H1 (cell line): ENCODE measurements around the gene MGAT5. TPM values are rescaled to one million over a fixed set of nuclear protein-coding genes. Genes with fewer than 3 reads are reported as not detected.

Source experiments
- CBX5 ChIP-seq: fragments of 300-800, 300-1000 bp; sonication (generic); IDR thresholded peaks from 2 replicates; pipeline ENCODE4 v1.7.1; 2016; ENCODE audit warnings: antibody characterized with exemption, low read length, low read depth
- CEBPB ChIP-seq: IDR thresholded peaks from 2 replicates; pipeline ENCODE4 v1.6.1; 2012; ENCODE audit warnings: low read depth, low read length
- CHD7 ChIP-seq: fragments of 300-600 bp; sonication (generic); IDR thresholded peaks from 2 replicates; pipeline ENCODE4 v1.7.1; 2012; ENCODE audit warnings: low read length, moderate library complexity, mild to moderate bottlenecking, inconsistent platforms; ENCODE audit not compliant: insufficient replicate concordance
- EP300 ChIP-seq, 2 experiments: IDR thresholded peaks; 1 replicate in 1 of 2; 2 replicates in 1 of 2; pipeline ENCODE4 v1.6.1; 2011 to 2012; ENCODE audit warnings: low read depth in 2 of 2, low read length in 2 of 2, mild to moderate bottlenecking in 2 of 2, borderline replicate concordance in 1 of 2, inconsistent platforms in 1 of 2, moderate library complexity in 1 of 2
- KDM4A ChIP-seq: IDR thresholded peaks from one replicate; pipeline ENCODE4 v1.7.1; 2012; ENCODE audit warnings: low read depth, mild to moderate bottlenecking, moderate library complexity, low read length, inconsistent platforms; ENCODE audit not compliant: severe bottlenecking
- RAD21 ChIP-seq, 2 experiments: IDR thresholded peaks in 1 of 2; conservative IDR thresholded peaks in 1 of 2; 2 replicates each; pipeline ENCODE4 v1.6.1; 2011; ENCODE audit warnings: low read depth in 2 of 2, low read length in 2 of 2, improper control_type of control experiment in 1 of 2, inconsistent platforms in 1 of 2, mild to moderate bottlenecking in 1 of 2, moderate library complexity in 1 of 2
- SIX5 ChIP-seq: IDR thresholded peaks from 2 replicates; pipeline ENCODE4 v1.6.1; 2011; ENCODE audit warnings: mild to moderate bottlenecking, low read depth, low read length
- SP2 ChIP-seq: IDR thresholded peaks from 2 replicates; pipeline ENCODE4 v1.6.1; 2012; ENCODE audit warnings: mild to moderate bottlenecking, low read length, inconsistent platforms
- SUZ12 ChIP-seq: fragments of 200-600 bp; sonication (generic); IDR thresholded peaks from 2 replicates; pipeline ENCODE4 v1.6.1; 2012; ENCODE audit warnings: mild to moderate bottlenecking, inconsistent platforms, low read length, moderate library complexity, mixed read lengths
- TCF12 ChIP-seq: IDR thresholded peaks from 2 replicates; pipeline ENCODE4 v1.6.1; 2011; ENCODE audit warnings: low read depth, mild to moderate bottlenecking, low read length
- polyA plus RNA-seq, 7 experiments: library from polyadenylated mRNA; depleted of rRNA in 3 of 7; stranded (reverse) in 5 of 7; unstranded in 2 of 7; fragments of >200 nt in 5 of 7; fragments of 200-250 nt in 2 of 7; gene quantifications; 1 replicate in 5 of 7; 2 replicates in 1 of 7; 4 replicates in 1 of 7; pipeline versions ENCODE4 v1.2.1 to v1.2.3, GENCODE V29; 2011 to 2013; ENCODE audit warnings: missing spikeins in 2 of 7, mixed read lengths in 2 of 7
- total RNA-seq: library from RNA; stranded (reverse); fragmentation: NEBNext Ultra II Directional; extraction: Animal tissue kit (Norgen Biotek cat#: 25700); gene quantifications from 2 replicates; pipeline ENCODE4 v1.2.1, GENCODE V29; 2021

Gene MGAT5
- total and polyA plus RNA-seq, 2 of the 8 experiments (the other 6 are each of a cell fraction or from before 2014, with no cell fraction given), result 11.2 to 49.2 TPM

- TF ChIP-seq CHD7, result no peak
- TF ChIP-seq SP2, result no peak
- no peak for TF ChIP-seq SIX5
- no peak for TF ChIP-seq CBX5
- no peak for TF ChIP-seq TCF12
- no peak for TF ChIP-seq EP300 (IDR thresholded peaks at IDR 0.05; ENCODE audit: borderline replicate concordance in 1 of 2, low read depth in 2 of 2, low read length in 2 of 2)
- no peak for TF ChIP-seq KDM4A
- no peak for TF ChIP-seq CEBPB
- TF ChIP-seq SUZ12, result no peak
- peak; percentile 89 to 91 for TF ChIP-seq RAD21 (IDR thresholded peaks at IDR 0.05 in 1 of 2, conservative IDR thresholded peaks at IDR 0.05 in 1 of 2; ENCODE audit: low read depth in 2 of 2, low read length in 2 of 2)
These were observed 158.2 kb downstream of the MGAT5 start (continued) for GRCh38 chr2:134411828-134412638.
